BLaER1 (cell line): ENCODE measurements around the gene RPL28.

Source experiments
- H3K27ac ChIP-seq: shearing (Covaris generic); formaldehyde crosslinking; 2 replicates; pipeline ENCODE4 v1.8.1; 2022
- H3K27me3 ChIP-seq: shearing (Covaris generic); formaldehyde crosslinking; 2 replicates; pipeline ENCODE4 v1.8.1; 2022
- H3K36me3 ChIP-seq: shearing (Covaris generic); formaldehyde crosslinking; 2 replicates; pipeline ENCODE4 v1.8.1; 2022
- H3K4me1 ChIP-seq: shearing (Covaris generic); formaldehyde crosslinking; 2 replicates; pipeline ENCODE4 v1.8.1; 2022
- H3K4me2 ChIP-seq: shearing (Covaris generic); formaldehyde crosslinking; 2 replicates; pipeline ENCODE4 v1.8.1; 2022
- H3K4me3 ChIP-seq: shearing (Covaris generic); formaldehyde crosslinking; 2 replicates; pipeline ENCODE4 v1.8.1; 2022
- H3K9ac ChIP-seq: shearing (Covaris generic); formaldehyde crosslinking; 2 replicates; pipeline ENCODE4 v1.8.1; 2022
- H3K9me3 ChIP-seq: shearing (Covaris generic); formaldehyde crosslinking; 2 replicates; pipeline ENCODE4 v1.8.1; 2022
- H4K20me1 ChIP-seq: shearing (Covaris generic); formaldehyde crosslinking; 2 replicates; pipeline ENCODE4 v1.8.1; 2022
- Cebpa-rat ChIP-seq: shearing (Covaris generic); IDR thresholded peaks from 2 replicates; pipeline ENCODE4 v1.8.1; 2022

RPL28 gene

GRCh38 chr19:55353356-55353802 lies 32.4 kb upstream of the RPL28 start:
- Histone ChIP-seq H3K4me2 (peak overlapping the region; percentile 98), H4K20me1 (peaks cover 4% of the 10 kb centered on the region; the same call in 1 of the 2 replicates), H3K4me3 (peak overlapping the region; percentile 65), H3K4me1 (peaks cover 56% of the 10 kb centered on the region), H3K9ac (peak overlapping the region; percentile 41; the same call in 1 of the 2 replicates), H3K27ac (no peak overlapping the region), H3K9me3 (no peaks in the 10 kb centered on the region), H3K36me3 (no peaks in the 10 kb centered on the region), H3K27me3 (peaks cover 65% of the 10 kb centered on the region)
- TF ChIP-seq Cebpa-rat = no peak

DNA sequence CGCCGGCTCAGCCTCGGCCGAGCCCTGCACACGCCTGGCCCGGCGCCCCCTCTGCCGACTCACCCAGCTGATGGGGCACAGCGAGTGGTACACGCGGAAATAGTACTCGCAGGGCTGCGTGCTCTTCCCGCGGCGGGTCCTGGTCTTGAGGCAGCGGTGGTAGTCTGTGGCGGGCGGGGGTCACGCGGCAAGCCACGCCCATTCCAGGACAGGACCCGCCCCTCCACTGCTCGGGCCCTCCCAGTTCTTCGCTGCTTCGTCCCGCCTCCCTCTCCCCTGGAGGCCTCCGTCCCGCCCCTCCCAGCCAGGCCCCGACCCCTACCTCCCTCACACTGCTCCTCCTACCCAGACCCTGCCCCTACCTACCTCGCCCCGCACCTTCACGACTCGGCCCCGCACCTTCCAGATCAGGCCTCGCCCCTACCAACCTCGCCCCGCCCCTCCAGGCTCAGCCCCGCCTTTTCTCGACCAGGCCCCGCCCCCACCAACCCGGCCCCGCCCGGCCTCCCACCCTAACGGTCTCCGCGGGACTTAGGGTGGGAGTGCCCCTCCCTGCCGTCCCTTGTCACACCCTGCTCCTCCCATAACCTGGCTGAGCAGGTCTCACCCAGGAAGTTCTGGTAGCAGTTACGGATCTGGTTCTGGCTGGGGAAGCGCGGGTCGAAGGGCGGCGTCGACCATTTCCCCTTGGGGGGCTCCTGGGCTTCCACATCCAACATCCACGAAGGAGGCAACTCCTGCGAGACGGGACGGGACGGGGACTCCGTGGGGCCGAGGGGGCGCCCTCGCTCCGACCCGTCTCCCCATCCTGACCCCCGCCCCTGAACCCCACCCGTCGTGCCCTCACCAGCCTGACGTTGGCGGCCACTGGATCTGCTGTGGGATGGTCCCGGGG lies 31.7 kb upstream of the RPL28 start:
- Histone ChIP-seq H3K9ac (peak overlapping the region; percentile 41; the same call in 1 of the 2 replicates), H3K27me3 (peaks cover 65% of the 10 kb centered on the region)

DNA sequence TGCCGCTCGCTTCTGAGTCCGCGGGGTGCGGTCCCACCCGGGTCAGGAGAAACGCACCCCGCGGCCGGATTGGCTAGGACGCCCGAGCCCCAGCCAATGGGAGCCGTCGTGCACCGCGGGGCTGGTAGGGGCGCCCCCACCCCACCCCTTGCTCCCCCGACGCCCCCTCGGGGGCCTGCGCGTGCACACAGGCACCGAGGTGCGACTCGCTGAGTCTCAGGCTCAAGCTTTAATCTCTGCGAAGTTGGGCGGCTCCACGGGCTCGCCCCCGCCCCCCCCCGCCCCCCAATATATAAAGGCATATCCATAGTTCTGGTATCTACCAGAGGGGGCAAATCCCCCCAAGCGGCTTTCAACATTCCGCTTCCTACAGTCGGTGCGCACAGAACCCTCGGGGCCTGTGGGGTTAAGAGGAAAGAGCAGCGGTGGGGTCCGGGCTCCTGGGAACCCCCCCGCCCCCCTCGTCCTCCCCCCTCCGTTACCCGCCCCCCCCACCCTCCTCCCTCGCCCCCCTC lies 31.0 kb upstream of the RPL28 start, which contains the start of gene COX6B2:
Gene COX6B2 (minus strand): TSS at position 22 of the 515 bp plus-strand sequence. CDS start 198 bp downstream, outside the sequence.
- Histone ChIP-seq H3K4me3 (peak within 1 kb of the TSS; percentile 65), H3K4me2 (peak within 1 kb of the TSS; percentile 98), H3K4me1 (peaks cover 42% of the 10 kb centered on the region)

More for the DNA sequence above, 31.7 kb upstream of the RPL28 start:
- no peak overlapping the region for H3K27ac ChIP-seq
- H3K4me2 ChIP-seq = peak overlapping the region; percentile 98
- peaks cover 4% of the 10 kb centered on the region; the same call in 1 of the 2 replicates for H4K20me1 ChIP-seq
- no peaks in the 10 kb centered on the region for H3K9me3 ChIP-seq
- H3K36me3 ChIP-seq = no peaks in the 10 kb centered on the region
- no peak for TF ChIP-seq Cebpa-rat
- H3K4me3 ChIP-seq = peak overlapping the region; percentile 65
- peaks cover 50% of the 10 kb centered on the region for H3K4me1 ChIP-seq

GRCh38 chr19:55355213-55355821 lies 30.4 kb upstream of the RPL28 start:
- H3K27ac ChIP-seq = no peak overlapping the region
- peaks cover 4% of the 10 kb centered on the region; the same call in 1 of the 2 replicates for H4K20me1 ChIP-seq
- no peak overlapping the region for H3K4me2 ChIP-seq
- H3K36me3 ChIP-seq = no peaks in the 10 kb centered on the region
- H3K27me3 ChIP-seq = peaks cover 65% of the 10 kb centered on the region
- no peak overlapping the region for H3K9ac ChIP-seq
- no peak overlapping the region for H3K4me3 ChIP-seq
- peaks cover 41% of the 10 kb centered on the region for H3K4me1 ChIP-seq
- TF ChIP-seq Cebpa-rat = no peak
- H3K9me3 ChIP-seq = no peaks in the 10 kb centered on the region

More for the DNA sequence above, 31.0 kb upstream of the RPL28 start, which contains the start of gene COX6B2:
- peaks cover 65% of the 10 kb centered on the region for H3K27me3 ChIP-seq
- no peaks in the 10 kb centered on the region for H3K36me3 ChIP-seq
- H3K27ac ChIP-seq = no peak within 1 kb of the TSS
- H4K20me1 ChIP-seq = peaks cover 4% of the 10 kb centered on the region; the same call in 1 of the 2 replicates
- peak within 1 kb of the TSS; percentile 41; the same call in 1 of the 2 replicates for H3K9ac ChIP-seq
- no peaks in the 10 kb centered on the region for H3K9me3 ChIP-seq
- TF ChIP-seq Cebpa-rat = no peak

DNA sequence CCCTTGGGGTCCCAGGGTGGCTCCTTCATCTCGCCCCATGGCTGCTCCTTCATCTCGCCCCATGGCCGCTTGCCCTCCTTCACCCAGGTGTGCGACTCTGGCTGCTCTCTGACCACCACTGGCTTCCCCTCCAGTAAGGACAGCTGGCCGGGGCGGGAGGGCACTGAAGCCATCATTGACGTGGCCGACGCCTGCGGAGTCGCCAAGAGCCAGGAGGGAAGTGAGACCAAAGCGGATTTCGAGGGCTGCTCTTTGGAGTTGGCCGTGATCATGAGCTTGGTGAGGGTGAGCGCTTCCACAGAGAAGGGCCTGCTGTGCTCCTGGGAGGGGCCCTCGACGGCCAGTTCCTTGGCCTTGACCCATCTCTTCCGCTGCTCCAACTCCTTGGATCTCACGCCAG lies 27.2 kb upstream of the RPL28 start:
- Histone ChIP-seq H4K20me1 (peaks cover 4% of the 10 kb centered on the region; the same call in 1 of the 2 replicates), H3K9me3 (no peaks in the 10 kb centered on the region), H3K4me3 (no peak overlapping the region), H3K27me3 (peaks cover 40% of the 10 kb centered on the region), H3K4me1 (peaks cover 18% of the 10 kb centered on the region), H3K9ac (no peak overlapping the region), H3K36me3 (no peaks in the 10 kb centered on the region), H3K4me2 (no peak overlapping the region), H3K27ac (no peak overlapping the region)
- no peak for TF ChIP-seq Cebpa-rat

DNA sequence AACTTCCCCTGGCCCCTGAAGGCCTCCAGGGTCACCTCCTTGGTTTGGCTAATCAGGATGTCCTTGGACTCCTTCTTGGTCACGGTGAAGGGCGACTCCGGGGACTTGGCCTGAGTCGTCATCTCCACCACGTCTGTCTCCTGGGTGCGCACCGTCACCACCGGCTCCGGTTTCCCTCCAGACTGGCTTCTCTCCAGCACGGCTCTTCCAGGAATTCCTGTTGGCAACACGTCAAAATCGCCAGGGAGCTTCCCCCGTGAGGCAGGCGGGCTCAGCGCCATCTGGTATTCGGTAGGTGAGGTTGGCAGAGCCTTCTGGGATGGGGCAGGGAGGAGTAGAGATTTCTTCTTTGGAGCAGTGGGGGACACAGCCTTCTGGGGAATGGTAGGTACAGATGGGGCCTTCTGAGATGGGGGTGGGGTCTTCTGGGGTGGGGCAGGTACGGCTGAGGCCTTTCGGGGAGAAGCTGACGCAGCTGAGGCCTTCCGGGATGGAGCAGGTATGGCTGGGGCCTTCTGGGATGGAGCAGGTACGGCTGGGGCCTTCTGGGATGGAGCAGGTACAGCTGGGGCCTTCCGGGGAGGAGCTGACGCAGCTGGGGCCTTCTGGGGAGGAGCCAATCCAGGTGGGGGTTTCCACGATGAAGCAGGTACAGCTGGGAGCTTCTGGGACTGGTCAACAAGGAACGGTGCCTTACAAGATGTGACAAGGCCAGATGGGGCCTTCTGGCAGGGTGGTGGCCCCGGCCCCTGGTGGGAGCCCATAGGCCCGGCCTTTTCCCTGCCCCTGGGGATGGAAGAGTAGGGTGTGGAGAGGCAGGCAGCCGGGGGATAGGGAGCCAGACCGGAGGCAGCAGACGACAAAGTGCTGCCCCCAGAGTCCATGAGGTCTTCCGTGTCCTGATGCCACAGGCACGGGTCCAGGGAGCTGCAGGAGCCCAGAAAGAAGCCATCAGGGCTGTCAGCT lies 26.5 kb upstream of the RPL28 start:
- no peak overlapping the region for H3K4me2 ChIP-seq
- no peak overlapping the region for H3K27ac ChIP-seq
- H3K4me3 ChIP-seq = no peak overlapping the region
- peaks cover 4% of the 10 kb centered on the region; the same call in 1 of the 2 replicates for H4K20me1 ChIP-seq
- no peaks in the 10 kb centered on the region for H3K9me3 ChIP-seq
- no peaks in the 10 kb centered on the region for H3K36me3 ChIP-seq
- peaks cover 17% of the 10 kb centered on the region; the same call in 1 of the 2 replicates for H3K4me1 ChIP-seq
- H3K27me3 ChIP-seq = peaks cover 33% of the 10 kb centered on the region
- H3K9ac ChIP-seq = no peak overlapping the region
- TF ChIP-seq Cebpa-rat = no peak

- Histone ChIP-seq H3K4me2 (no peak overlapping the region), H3K27me3 (peaks cover 17% of the 10 kb centered on the region), H3K4me3 (no peak overlapping the region), H4K20me1 (no peaks in the 10 kb centered on the region; the same call in 1 of the 2 replicates), H3K4me1 (peaks cover 7% of the 10 kb centered on the region; the same call in 1 of the 2 replicates), H3K9me3 (no peaks in the 10 kb centered on the region), H3K36me3 (no peaks in the 10 kb centered on the region), H3K9ac (no peak overlapping the region), H3K27ac (no peak overlapping the region)
- no peak for TF ChIP-seq Cebpa-rat
These were observed 24.8 kb upstream of the RPL28 start for GRCh38 chr19:55360902-55361301.

DNA sequence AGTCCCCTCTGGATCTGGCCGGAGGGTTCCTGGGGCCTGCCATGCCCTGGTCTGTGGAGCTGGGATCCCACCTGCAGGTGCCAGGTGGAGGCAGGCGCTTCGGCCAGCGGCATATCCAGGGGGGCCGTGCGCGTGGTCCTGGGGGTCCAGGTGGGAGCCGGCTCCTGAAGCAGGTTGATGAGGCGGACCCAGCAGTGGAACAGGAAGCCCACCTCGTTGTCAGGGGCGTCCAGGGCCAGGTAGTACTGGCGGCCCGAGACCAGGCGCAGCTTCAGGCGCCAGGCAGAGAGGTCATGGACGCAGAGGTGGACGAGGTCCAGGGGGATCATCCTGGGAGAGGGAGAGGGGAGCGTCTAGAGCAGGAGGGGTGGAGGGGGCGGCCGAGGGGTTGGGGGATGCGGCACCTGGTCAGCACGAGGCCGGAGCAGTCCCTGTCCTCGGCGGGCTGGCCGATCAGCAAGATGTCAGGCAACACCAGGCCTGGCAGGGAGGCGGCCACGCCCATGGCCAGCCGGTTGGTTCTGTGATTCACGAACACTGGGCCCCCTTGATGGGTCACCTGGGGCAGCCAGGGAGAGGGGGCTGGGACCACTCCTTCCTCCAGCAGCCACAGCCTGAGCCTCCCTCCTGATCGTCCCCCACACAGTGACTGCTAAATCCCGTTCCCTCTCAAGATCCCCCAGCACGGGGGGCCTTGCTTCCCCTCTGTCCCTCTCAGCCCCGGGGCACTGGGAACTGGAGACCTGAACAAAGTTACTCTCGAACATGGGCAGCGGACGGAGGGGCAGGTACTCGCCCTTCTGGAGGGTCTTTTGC lies 23.4 kb upstream of the RPL28 start:
- Histone ChIP-seq H3K9ac (no peak overlapping the region), H3K4me3 (no peak overlapping the region), H3K27me3 (peaks cover 10% of the 10 kb centered on the region), H3K9me3 (no peaks in the 10 kb centered on the region), H4K20me1 (no peaks in the 10 kb centered on the region), H3K4me1 (0 out of 2 replicates have a peak, but pooled peaks cover 4% of the 10 kb centered on the region), H3K27ac (no peak overlapping the region), H3K4me2 (no peak overlapping the region), H3K36me3 (no peaks in the 10 kb centered on the region)
- TF ChIP-seq Cebpa-rat = no peak
